Activated CD8-positive, alpha-beta memory T cell treated with anti-CD3 and anti-CD28 coated beads, Interleukin-2, amount 50 U/mL, for 48 hours (primary cell): ENCODE measurements around the gene FXN.
"Not testable (repeated sequence)": the region's sequence is repeated elsewhere in the genome, so short reads cannot be mapped to it uniquely, and the experiment has no call there.

Source experiments
- DNase-seq: peaks from one replicate; pipeline ENCODE4 v3.0.0-alpha.2; 2020

The FXN gene

DNA sequence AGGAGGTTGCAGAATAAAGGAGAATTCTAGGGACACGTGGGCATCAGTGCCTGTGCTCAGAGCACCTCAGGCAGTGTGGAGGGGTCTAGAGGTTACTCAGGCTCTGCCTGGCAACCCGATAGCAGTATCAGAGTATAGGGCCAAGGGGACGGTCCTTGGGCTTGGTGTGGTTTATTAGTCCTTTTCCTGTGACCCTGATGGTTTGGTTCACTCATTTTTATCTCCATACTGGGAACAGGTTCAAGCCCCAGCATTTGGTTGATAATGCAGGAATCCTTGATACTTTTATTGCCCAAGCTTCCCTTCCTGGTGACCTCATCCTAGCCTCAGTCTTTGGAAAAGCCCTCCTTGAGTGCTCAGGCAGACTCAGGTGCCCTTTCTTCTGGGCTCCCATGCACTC is 35.5 kb downstream of the FXN start:
- DNase-seq: no peak

GRCh38 chr9:69073103-69073502 is 37.6 kb downstream of the FXN start:
- no peak for DNase-seq

DNA sequence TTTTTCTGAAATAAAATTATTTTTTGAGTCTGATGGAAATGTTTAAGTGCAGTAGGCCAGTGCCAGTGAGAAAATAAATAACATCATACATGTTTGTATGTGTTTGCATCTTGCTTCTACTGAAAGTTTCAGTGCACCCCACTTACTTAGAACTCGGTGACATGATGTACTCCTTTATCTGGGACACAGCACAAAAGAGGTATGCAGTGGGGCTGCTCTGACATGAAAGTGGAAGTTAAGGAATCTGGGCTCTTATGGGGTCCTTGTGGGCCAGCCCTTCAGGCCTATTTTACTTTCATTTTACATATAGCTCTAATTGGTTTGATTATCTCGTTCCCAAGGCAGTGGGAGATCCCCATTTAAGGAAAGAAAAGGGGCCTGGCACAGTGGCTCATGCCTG is 39.2 kb downstream of the FXN start:
- DNase-seq: no peak

DNA sequence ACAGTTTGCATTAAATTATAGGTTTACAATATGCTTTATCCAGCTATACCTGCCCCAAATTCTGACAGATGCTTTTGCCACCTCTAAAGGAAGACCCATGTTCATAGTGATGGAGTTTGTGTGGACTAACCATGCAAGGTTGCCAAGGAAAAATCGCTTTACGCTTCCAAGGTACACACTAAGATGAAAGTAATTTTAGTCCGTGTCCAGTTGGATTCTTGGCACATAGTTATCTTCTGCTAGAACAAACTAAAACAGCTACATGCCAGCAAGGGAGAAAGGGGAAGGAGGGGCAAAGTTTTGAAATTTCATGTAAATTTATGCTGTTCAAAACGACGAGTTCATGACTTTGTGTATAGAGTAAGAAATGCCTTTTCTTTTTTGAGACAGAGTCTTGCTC is 41.0 kb downstream of the FXN start:
- no peak for DNase-seq

DNA sequence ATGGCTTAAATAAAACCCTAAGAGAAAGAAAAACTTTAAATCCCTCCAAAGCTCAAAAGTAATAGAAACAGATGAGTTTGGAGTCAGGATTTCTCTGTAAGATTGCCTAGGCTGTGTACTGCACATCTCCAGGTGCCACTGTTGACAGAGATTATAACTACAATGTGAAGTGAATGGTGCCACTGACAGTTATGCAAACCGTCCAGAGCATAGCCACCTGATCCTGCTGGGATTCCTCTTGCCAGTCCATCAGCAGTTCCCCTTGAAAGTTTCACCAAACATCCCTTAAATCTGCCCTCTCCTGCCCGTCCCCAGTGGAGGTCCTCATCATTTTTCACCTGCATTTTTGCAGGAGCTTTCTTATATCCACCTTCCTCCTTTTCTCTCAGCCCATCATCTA is 42.5 kb downstream of the FXN start:
- DNase-seq: no peak

GRCh38 chr9:69078581-69078980 is 43.0 kb downstream of the FXN start:
- no peak for DNase-seq

GRCh38 chr9:69079186-69079585 is 43.6 kb downstream of the FXN start:
- no peak for DNase-seq

- no peak for DNase-seq
Observed at GRCh38 chr9:69081261-69081660, 45.7 kb downstream of the FXN start.

DNA sequence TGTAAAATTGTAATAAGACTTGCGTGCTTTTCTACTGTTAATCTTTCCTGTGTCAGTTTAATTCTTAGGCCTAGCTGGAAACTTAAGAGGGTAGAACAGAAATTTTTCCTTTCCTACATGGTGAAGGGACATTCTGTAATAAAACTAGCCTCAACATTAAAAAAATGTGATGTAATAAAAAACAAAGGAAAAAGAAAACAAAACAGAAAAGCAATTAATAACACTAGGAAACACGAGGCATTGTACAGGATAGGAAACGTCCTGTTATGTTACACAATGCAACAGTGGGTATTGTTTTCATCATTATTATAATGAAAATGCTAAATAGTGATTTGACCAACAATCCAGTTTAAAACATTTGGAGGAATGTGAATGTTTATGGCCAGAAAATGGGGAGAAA is 47.8 kb downstream of the FXN start:
- DNase-seq: no peak

GRCh38 chr9:69085569-69086283 is 50.2 kb downstream of the FXN start:
- DNase-seq: no peak

GRCh38 chr9:69086312-69086711 is 50.8 kb downstream of the FXN start:
- no peak for DNase-seq

GRCh38 chr9:69086769-69087168 is 51.2 kb downstream of the FXN start:
- no peak for DNase-seq

GRCh38 chr9:69089082-69089481 is 53.5 kb downstream of the FXN start:
- no peak for DNase-seq

DNA sequence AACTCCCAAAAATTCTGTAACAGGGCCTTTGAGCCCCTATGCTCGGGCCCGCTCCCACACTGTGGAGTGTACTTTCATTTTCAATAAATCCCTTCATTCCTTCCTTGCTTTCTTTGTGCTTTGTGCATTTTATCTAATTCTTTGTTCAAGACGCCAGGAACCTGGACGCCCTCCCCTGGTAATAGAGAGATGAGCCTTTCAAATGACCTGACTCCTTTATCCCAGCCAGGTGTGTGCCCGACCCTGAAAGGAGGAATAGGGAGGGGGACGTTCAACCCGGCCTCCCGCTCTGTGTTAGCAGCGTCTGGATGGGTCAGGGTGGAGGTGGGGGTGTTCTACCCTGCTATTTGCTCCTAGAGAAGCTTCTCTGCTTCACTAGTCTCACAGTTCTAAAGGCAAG is 53.9 kb downstream of the FXN start:
- DNase-seq: no peak

GRCh38 chr9:69090140-69090750 is 54.7 kb downstream of the FXN start:
- no peak for DNase-seq

DNA sequence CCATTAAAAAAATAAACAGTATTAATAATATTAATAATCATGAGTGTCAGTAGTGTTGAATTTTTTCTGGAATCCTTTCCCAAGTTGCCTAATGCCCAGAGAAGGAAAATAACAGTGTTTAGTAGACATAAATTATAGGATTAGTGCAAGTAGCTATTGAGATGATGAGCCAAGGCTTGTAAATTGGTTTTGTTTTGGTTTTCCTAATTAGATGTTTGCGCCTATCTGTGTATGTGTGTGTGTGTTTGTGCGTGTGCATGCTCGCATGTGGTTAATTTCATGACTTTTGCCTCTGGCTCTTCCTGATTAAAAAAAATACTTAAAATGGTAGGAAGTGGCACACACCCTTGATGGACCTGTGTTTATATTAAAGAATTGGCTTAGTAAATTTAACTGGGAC is 55.4 kb downstream of the FXN start:
- no peak for DNase-seq

GRCh38 chr9:69093471-69094103 is 58.0 kb downstream of the FXN start:
- DNase-seq: no peak

DNA sequence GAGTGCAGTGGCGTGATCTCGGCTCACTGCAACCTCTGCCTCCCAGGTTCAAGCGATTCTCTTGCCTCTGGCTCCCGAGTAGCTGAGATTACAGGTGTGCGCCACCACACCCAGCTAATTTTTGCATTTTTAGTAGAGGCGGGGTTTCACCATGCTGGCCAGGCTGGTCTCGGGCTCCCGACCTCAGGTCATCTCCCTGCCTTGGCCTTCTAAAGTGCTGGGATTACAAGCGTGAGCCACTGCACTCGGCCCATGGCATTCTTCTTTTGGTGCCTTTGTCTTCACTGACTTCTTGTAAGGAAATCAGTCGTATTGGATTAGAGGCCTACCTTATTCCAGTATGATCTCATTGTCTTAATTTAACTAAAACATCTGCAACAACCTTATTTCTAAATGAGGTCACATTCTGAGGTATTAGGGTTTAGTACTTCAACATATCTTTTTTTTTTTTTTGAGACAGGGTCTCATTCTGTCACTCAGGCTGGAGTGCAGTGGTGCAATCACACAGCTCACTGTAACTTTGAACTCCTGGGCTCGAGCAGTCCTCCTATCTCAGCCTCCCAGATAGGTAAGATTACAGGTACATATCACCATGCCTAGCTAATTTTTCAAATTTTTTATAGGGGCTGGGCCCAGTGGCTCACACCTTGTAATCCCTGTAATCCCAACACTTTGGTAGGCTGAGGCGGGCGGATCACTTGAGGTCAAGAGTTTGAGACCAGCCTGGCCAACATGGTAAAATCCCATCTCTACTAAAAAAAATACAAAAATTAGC is 59.0 kb downstream of the FXN start:
- DNase-seq: not testable (repeated sequence)

- no peak for DNase-seq
Observed at GRCh38 chr9:69097064-69097463, 61.5 kb downstream of the FXN start.

DNA sequence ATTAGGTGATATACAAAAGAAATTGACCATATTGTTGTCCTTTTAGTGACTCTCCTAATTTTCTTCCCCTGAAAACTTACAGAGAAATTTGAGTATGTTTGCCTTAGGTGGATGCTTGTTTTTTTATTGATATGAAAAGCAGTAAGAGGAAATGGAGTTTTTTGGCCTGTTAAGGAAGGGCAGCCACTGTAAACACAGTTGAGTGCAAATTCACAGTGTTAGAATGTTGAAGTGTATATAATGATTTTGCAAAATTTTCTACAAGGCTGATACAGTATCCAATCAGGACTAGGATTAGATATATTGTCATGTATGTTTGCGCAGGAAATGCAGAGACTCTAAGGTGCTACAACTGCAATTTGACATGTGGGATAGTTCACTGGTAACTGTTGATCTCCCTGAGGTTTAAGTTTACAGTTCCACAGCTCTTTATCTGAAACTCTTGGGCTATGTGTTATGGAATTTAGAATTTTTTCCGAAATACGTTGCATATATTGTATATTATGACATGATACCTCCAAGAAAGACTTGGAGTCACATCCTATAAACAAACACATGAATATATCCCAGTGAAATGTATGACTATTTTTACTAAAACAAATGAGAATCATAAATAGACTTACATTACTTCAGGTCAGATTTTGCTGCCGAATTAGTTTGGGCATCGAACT is 62.5 kb downstream of the FXN start:
- DNase-seq: no peak

- not testable (repeated sequence) for DNase-seq
Observed at GRCh38 chr9:69103348-69103996, 67.9 kb downstream of the FXN start.

DNA sequence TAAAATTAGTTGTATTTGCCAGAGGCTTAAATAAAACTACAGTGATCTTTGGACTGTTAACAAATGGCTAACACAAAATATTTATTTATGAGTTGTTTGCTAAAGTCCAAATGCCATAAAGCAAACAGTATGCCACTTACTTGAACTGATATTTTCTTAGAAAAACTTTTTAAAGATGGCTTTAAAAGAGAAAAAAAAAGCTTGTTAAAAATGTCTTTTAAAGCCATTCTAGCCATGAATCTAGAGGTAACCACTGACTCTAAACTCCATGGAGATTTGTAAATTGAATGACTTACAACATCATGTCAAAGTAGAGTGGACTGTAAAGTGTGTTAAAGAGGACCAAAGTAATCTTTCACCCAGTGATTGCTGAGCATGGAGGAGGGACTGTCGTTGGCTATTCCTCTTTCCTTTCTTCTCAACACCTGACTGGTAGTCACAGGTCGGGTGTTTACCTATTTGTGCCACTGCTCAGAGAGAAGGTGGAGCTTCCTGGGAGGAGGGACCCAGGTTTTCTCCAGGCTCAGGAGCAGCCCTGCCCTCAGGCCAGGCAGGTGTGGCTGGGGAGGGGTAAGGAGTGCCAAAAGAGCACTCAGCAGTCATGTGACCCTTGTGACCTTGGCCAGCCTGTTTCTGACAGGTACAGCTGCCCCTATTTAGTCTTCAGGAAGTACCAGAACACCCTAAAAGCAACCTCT is 69.4 kb downstream of the FXN start:
- DNase-seq: no peak
